LNCAP (cell line): ENCODE data around the gene GCK.

Experiments
- CTCF ChIP-seq: fragments of 450-650 bp; IDR thresholded peaks from 2 replicates; pipeline ENCODE4 v1.5.1; 2017; ENCODE audit warnings: mild to moderate bottlenecking

GCK gene

GRCh38 chr7:44116789-44117666, 72.2 kb downstream of the GCK start:
- TF ChIP-seq CTCF: no peak

- TF ChIP-seq CTCF: no peak
Observed at GRCh38 chr7:44116087-44116788, 73.0 kb downstream of the GCK start.

GRCh38 chr7:44114586-44115310, 74.5 kb downstream of the GCK start:
- TF ChIP-seq CTCF: no peak

- TF ChIP-seq CTCF: no peak
Observed at GRCh38 chr7:44113764-44114354, 75.4 kb downstream of the GCK start.

GRCh38 chr7:44112997-44113763, 76.1 kb downstream of the GCK start:
- no peak for TF ChIP-seq CTCF

- no peak for TF ChIP-seq CTCF
Observed at GRCh38 chr7:44112231-44112996, 76.8 kb downstream of the GCK start.
